H9 (cell line): ENCODE data around the gene ASAP3. TPM values are rescaled to one million over a fixed set of nuclear protein-coding genes. Genes with fewer than 3 reads are reported as not detected.

Experiments
- DNase-seq: peaks from one replicate; pipeline ENCODE4 v3.0.0-alpha.2; 2017
- H2AFZ ChIP-seq: one replicate; pipeline ENCODE4 v1.6.1; 2013; ENCODE audit warnings: mild to moderate bottlenecking, low read length, control low read depth, moderate library complexity
- H2AK5ac ChIP-seq: 2 replicates; pipeline ENCODE4 v1.6.1; 2013; ENCODE audit warnings: low read length, control low read depth, mixed read lengths; ENCODE audit not compliant: insufficient read length
- H2BK120ac ChIP-seq: one replicate; pipeline ENCODE4 v1.6.1; 2013; ENCODE audit warnings: low read depth, mild to moderate bottlenecking, low read length, control low read depth, inconsistent platforms; ENCODE audit not compliant: poor library complexity, severe bottlenecking
- H2BK12ac ChIP-seq: 2 replicates; pipeline ENCODE4 v1.6.1; 2013; ENCODE audit warnings: low read length, control low read depth, mixed read lengths, low read depth; ENCODE audit not compliant: insufficient read length
- H2BK15ac ChIP-seq: 2 replicates; pipeline ENCODE4 v1.6.1; 2013; ENCODE audit warnings: low read depth, low read length, control low read depth
- H2BK20ac ChIP-seq: one replicate; pipeline ENCODE4 v1.6.1; 2013; ENCODE audit warnings: low read depth, mild to moderate bottlenecking, low read length, control low read depth, inconsistent platforms; ENCODE audit not compliant: poor library complexity, severe bottlenecking
- H2BK5ac ChIP-seq: 2 replicates; pipeline ENCODE4 v1.6.1; 2013; ENCODE audit warnings: low read length, control low read depth, mixed read lengths; ENCODE audit not compliant: insufficient read length
- H3K14ac ChIP-seq: 2 replicates; pipeline ENCODE4 v1.6.1; 2013; ENCODE audit warnings: low read length, control low read depth; ENCODE audit not compliant: insufficient read depth
- H3K18ac ChIP-seq: 2 replicates; pipeline ENCODE4 v1.6.1; 2013; ENCODE audit warnings: low read depth, mild to moderate bottlenecking, mixed read lengths, low read length, control low read depth; ENCODE audit not compliant: insufficient read length
- H3K23ac ChIP-seq: 2 replicates; pipeline ENCODE4 v1.6.1; 2013; ENCODE audit warnings: low read length, control low read depth, mixed read lengths, low read depth; ENCODE audit not compliant: insufficient read length
- H3K23me2 ChIP-seq: 2 replicates; pipeline ENCODE4 v1.6.1; 2013; ENCODE audit warnings: low read depth, mild to moderate bottlenecking, mixed read lengths, low read length, control low read depth; ENCODE audit not compliant: insufficient read length, poor library complexity, severe bottlenecking
- H3K27ac ChIP-seq: 2 replicates; pipeline ENCODE4 v1.5.1; 2013; ENCODE audit warnings: low read length, control low read depth, mixed read lengths, low read depth; ENCODE audit not compliant: insufficient read length
- H3K27me3 ChIP-seq: 2 replicates; pipeline ENCODE4 v1.6.1; 2013; ENCODE audit warnings: low read length, control low read depth, inconsistent platforms; ENCODE audit not compliant: insufficient read depth
- H3K4ac ChIP-seq: 2 replicates; pipeline ENCODE4 v1.6.1; 2013; ENCODE audit warnings: low read depth, mild to moderate bottlenecking, control low read depth, inconsistent platforms, low read length, moderate library complexity
- H3K4me1 ChIP-seq: 2 replicates; pipeline ENCODE4 v1.6.1; 2013; ENCODE audit warnings: low read length, control low read depth, inconsistent platforms; ENCODE audit not compliant: insufficient read depth
- H3K4me2 ChIP-seq: 2 replicates; pipeline ENCODE4 v1.6.1; 2013; ENCODE audit warnings: low read length, control low read depth, mixed read lengths; ENCODE audit not compliant: insufficient read length, insufficient read depth
- H3K56ac ChIP-seq: 2 replicates; pipeline ENCODE4 v1.6.1; 2013; ENCODE audit warnings: low read depth, mild to moderate bottlenecking, mixed read lengths, low read length, control low read depth; ENCODE audit not compliant: insufficient read length
- H3K79me1 ChIP-seq: 2 replicates; pipeline ENCODE4 v1.6.1; 2013; ENCODE audit warnings: low read depth, mild to moderate bottlenecking, moderate library complexity, low read length, control low read depth, inconsistent platforms; ENCODE audit not compliant: insufficient read depth, poor library complexity, severe bottlenecking
- H3K79me2 ChIP-seq: 2 replicates; pipeline ENCODE4 v1.6.1; 2013; ENCODE audit warnings: low read length, control low read depth, inconsistent platforms; ENCODE audit not compliant: insufficient read depth
- H3K9ac ChIP-seq: 2 replicates; pipeline ENCODE4 v1.6.1; 2013; ENCODE audit warnings: low read length, control low read depth, mixed read lengths; ENCODE audit not compliant: insufficient read length; ENCODE audit errors: extremely low read depth
- H3K9me3 ChIP-seq: one replicate; pipeline ENCODE4 v1.6.1; 2013; ENCODE audit warnings: low read depth, low read length, inconsistent platforms; ENCODE audit not compliant: control insufficient read depth
- H3T11ph ChIP-seq: one replicate; pipeline ENCODE4 v1.6.1; 2013; ENCODE audit warnings: mild to moderate bottlenecking, low read length, control low read depth, inconsistent platforms
- H4K20me1 ChIP-seq: one replicate; pipeline ENCODE4 v1.6.1; 2013; ENCODE audit not compliant: control insufficient read depth, insufficient read length, insufficient read depth
- H4K5ac ChIP-seq: 2 replicates; pipeline ENCODE4 v1.6.1; 2013; ENCODE audit warnings: low read depth, mild to moderate bottlenecking, mixed read lengths, low read length, control low read depth; ENCODE audit not compliant: insufficient read length
- H4K8ac ChIP-seq: replicated peaks from 2 replicates; pipeline ENCODE4 v1.6.1; 2013; ENCODE audit warnings: low read length, control low read depth, mixed read lengths, low read depth; ENCODE audit not compliant: insufficient read length
- H4K91ac ChIP-seq: 2 replicates; pipeline ENCODE4 v1.6.1; 2013; ENCODE audit warnings: low read depth, mild to moderate bottlenecking, moderate library complexity, mixed read lengths, low read length, control low read depth; ENCODE audit not compliant: insufficient read length
- H3K27ac Mint-ChIP-seq, 3 experiments: 2 replicates in 2 of 3; 3 replicates in 1 of 3; pipeline ENCODE4 v1.8.0; 2020 to 2021; ENCODE audit warnings: mixed read lengths in 3 of 3, mild to moderate bottlenecking in 1 of 3, moderate library complexity in 1 of 3
- H3K27me3 Mint-ChIP-seq: 2 replicates; pipeline ENCODE4 v1.8.0; 2021; ENCODE audit warnings: low read depth, mild to moderate bottlenecking, moderate library complexity, mixed read lengths
- H3K36me3 Mint-ChIP-seq, 3 experiments: 2 replicates in 2 of 3; 3 replicates in 1 of 3; pipeline ENCODE4 v1.8.0; 2020 to 2021; ENCODE audit warnings: low read depth in 3 of 3, mixed read lengths in 3 of 3; ENCODE audit not compliant: insufficient read depth in 1 of 3
- H3K4me1 Mint-ChIP-seq, 2 experiments: 2 replicates each; pipeline ENCODE4 v1.8.0; 2020; ENCODE audit warnings: mixed read lengths in 2 of 2
- H3K4me3 Mint-ChIP-seq, 2 experiments: 2 replicates in 1 of 2; 3 replicates in 1 of 2; pipeline ENCODE4 v1.8.0; 2020 to 2021; ENCODE audit warnings: mild to moderate bottlenecking in 2 of 2, mixed read lengths in 2 of 2, moderate library complexity in 1 of 2
- H3K9me3 Mint-ChIP-seq, 2 experiments: 2 replicates in 1 of 2; 3 replicates in 1 of 2; pipeline ENCODE4 v1.8.0; 2020; ENCODE audit warnings: mild to moderate bottlenecking in 2 of 2, mixed read lengths in 2 of 2, moderate library complexity in 1 of 2
- CTCF ChIP-seq: fragments of 200-600 bp; sonication (generic); conservative IDR thresholded peaks from 3 replicates; pipeline ENCODE4 v1.8.0; 2021; ENCODE audit warnings: antibody characterized with exemption, mild to moderate bottlenecking
- WGBS: extraction: QIAGEN DNeasy Blood & Tissue Kit; methylation state at CpG from one replicate; pipeline ENCODE4 v1.1.7; 2013; ENCODE audit warnings: missing lambda C conversion rate, low lambda C conversion rate, mixed read lengths; ENCODE audit not compliant: insufficient read length; ENCODE audit errors: extremely low coverage; 5-methylcytosine and 5-hydroxymethylcytosine counted together
- total RNA-seq: library from RNA; stranded (reverse); gene quantifications from 2 replicates; pipeline ENCODE4 v1.2.1, GENCODE V29; 2021

The ASAP3 gene
- total RNA-seq, 1 experiment from 2014 or later, result 26.7 TPM

DNA sequence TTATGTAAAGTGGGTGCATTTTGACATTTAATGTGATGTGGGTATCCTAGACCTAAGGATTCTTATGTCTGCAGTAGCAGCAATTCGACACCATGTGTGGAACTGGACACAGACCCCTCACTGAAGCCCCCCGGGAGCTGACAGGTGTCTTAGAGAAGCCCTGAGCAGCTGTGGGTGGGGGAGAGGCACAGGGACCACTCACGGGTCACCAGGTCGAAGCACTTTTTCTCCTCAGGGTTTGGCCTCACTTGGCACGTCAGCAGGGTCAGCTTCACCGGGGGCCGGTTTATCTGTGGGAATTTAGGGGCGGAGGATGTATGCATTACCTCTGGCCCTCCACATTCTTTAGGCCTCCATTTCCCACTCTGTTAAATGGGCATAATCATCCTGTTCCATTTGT is 45.4 kb downstream of the ASAP3 start:
- no peak overlapping the region for H3K9ac ChIP-seq
- H2AFZ ChIP-seq, result no peak overlapping the region
- DNase-seq, result no peak
- H3K23me2 ChIP-seq, result no peaks in the 10 kb centered on the region
- Mint-ChIP-seq H3K4me1 (peaks cover 0 to 5% of the 10 kb centered on the region in 2 experiments; a peak in 2 of 4 replicates), H3K4me3 (no peak overlapping the region), H3K27me3 (no peaks in the 10 kb centered on the region; the same call in none of the 2 replicates), H3K36me3 (peaks cover 22 to 42% (median 27%) of the 10 kb centered on the region in 3 experiments; a peak in 6 of 7 replicates), H3K27ac (no peak overlapping the region), H3K9me3 (no peaks in the 10 kb centered on the region)
- no CpG with 5 or more reads among the region's 8 CpGs for WGBS
- no peak overlapping the region for H3K18ac ChIP-seq
- H4K8ac ChIP-seq, result no peak overlapping the region
- H3K4me2 ChIP-seq, result no peak overlapping the region
- H2BK12ac ChIP-seq, result no peak overlapping the region
- no peaks in the 10 kb centered on the region for H3K79me1 ChIP-seq
- H2BK20ac ChIP-seq, result no peak overlapping the region
- no peaks in the 10 kb centered on the region for H3K4me1 ChIP-seq
- no peak overlapping the region for H3K23ac ChIP-seq
- H3K27ac ChIP-seq, result no peak overlapping the region
- H2BK15ac ChIP-seq, result no peak overlapping the region
- no peak overlapping the region for H3K4ac ChIP-seq
- no peaks in the 10 kb centered on the region for H3K27me3 ChIP-seq
- H2BK120ac ChIP-seq, result no peak overlapping the region
- no peak for TF ChIP-seq CTCF
- H4K91ac ChIP-seq, result no peak overlapping the region
- no peaks in the 10 kb centered on the region for H3K9me3 ChIP-seq
- no peak overlapping the region for H2BK5ac ChIP-seq
- no peak overlapping the region for H3K56ac ChIP-seq
- H3K79me2 ChIP-seq, result no peaks in the 10 kb centered on the region
- H3K14ac ChIP-seq, result no peak overlapping the region
- no peaks in the 10 kb centered on the region for H4K20me1 ChIP-seq
- no peak overlapping the region for H4K5ac ChIP-seq
- no peak overlapping the region for H3T11ph ChIP-seq
- H2AK5ac ChIP-seq, result no peak overlapping the region
